HEK293T (cell line): ENCODE data around the gene TSPY10.
"Not testable (repeated sequence)": the region's sequence is repeated elsewhere in the genome, so short reads cannot be mapped to it uniquely, and the experiment has no call there.

Source experiments
- CTCF ChIA-PET: fragments of 350-600 bp; formaldehyde crosslinking; extraction: SDS; loops from one replicate; lab custom pipeline; 2021; ENCODE audit warnings: antibody characterized with exemption, inconsistent platforms; lab: Yijun Ruan, JAX
- POLR2A ChIA-PET: fragments of 350-600 bp; formaldehyde crosslinking; extraction: SDS; loops from one replicate; lab custom pipeline; 2020; ENCODE audit warnings: antibody characterized with exemption, inconsistent platforms; lab: Yijun Ruan, JAX
- DNase-seq: peaks from one replicate; pipeline ENCODE4 v3.0.0; 2012; ENCODE audit warnings: mixed read lengths; ENCODE audit errors: extremely low spot score

The TSPY10 gene, protein sequence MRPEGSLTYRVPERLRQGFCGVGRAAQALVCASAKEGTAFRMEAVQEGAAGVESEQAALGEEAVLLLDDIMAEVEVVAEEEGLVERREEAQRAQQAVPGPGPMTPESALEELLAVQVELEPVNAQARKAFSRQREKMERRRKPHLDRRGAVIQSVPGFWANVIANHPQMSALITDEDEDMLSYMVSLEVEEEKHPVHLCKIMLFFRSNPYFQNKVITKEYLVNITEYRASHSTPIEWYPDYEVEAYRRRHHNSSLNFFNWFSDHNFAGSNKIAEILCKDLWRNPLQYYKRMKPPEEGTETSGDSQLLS

DNA sequence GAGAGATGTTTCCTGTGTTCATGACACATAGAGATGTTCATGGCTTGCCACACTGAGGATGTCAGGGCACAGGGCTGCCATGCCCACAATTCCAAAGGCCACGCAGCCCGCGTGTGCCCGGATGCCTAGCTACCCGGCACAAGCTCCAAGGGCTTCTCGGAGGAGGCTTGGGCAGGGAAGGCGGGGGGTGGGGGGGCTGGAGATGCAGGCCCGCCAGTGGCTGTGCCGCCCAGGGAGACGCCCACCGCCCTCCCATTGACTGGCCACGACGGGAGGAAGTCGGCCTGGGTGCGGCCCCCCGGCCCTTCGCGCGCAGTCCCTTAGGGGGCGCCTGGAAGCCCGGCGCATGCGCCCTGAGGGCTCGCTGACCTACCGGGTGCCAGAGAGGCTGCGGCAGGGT lies at the start of gene TSPY10:
TSPY10 (plus strand) TSS at position 301 of the 400 bp plus-strand sequence; CDS start at position 347, 46 bp downstream.
- POLR2A ChIA-PET, CTCF ChIA-PET, DNase-seq: not testable (repeated sequence)

DNA sequence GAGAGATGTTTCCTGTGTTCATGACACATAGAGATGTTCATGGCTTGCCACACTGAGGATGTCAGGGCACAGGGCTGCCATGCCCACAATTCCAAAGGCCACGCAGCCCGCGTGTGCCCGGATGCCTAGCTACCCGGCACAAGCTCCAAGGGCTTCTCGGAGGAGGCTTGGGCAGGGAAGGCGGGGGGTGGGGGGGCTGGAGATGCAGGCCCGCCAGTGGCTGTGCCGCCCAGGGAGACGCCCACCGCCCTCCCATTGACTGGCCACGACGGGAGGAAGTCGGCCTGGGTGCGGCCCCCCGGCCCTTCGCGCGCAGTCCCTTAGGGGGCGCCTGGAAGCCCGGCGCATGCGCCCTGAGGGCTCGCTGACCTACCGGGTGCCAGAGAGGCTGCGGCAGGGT lies 40.7 kb upstream of the TSPY10 start, which contains the start of gene TSPY9:
TSPY9 (plus strand) TSS at position 301 of the 400 bp plus-strand sequence; CDS start at position 347, 46 bp downstream.
- CTCF ChIA-PET, POLR2A ChIA-PET, DNase-seq: not testable (repeated sequence)

DNA sequence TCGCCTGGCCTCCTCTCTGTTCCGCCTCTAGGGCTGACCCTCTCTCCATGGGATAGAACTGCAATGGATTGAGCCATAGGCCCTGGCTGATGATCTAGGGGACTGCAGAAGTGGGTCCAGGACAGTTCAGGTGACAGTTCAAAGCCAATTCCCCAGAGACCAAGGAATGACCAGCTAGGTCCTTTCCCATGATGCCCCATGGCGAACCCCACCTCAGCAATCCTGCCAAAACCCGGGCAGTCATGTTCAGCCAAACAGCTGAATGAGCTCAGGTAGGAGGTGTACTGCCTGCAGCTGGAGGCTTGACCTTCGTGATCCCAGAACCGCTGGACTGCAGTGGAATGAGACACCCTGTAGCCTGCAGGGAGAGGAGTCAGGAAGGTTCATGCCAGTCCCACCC lies 23.3 kb upstream of the TSPY10 start:
- CTCF ChIA-PET, DNase-seq, POLR2A ChIA-PET: not testable (repeated sequence)

DNA sequence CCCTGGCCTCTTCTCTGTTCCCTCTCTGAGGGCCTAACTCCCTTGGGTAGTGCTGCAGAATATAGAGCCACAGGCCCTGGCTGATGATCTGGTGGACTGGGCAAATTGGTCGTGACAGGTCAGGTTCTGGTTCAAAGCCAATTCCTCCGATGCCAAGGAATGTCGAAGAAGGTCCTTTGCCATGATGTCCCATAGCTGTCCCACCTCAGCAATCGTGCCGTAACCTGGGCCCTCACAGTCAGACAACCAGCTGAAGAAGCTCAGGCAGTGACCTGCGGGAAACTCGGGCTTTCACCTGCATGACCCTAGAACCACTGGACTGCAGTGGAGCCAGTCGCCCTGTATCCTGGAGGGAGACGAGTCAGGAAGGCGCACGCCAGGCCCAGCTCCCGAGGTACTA lies 11.4 kb upstream of the TSPY10 start:
- DNase-seq, CTCF ChIA-PET, POLR2A ChIA-PET: not testable (repeated sequence)
